Vagina (tissue), 2 donors: ENCODE measurements around the gene CDH4.

Experiments used
- POLR2AphosphoS5 ChIP-seq, 2 donors: sonication (generic); formaldehyde crosslinking; IDR thresholded peaks; one replicate each; pipeline ENCODE4 v1.9.0; 2017; ENCODE audit warnings: antibody characterized with exemption in 2 of 2, mild to moderate bottlenecking in 2 of 2, low read depth in 1 of 2; ENCODE audit not compliant: insufficient read depth in 1 of 2
- TF ChIP-seq, protein P1 (sequence below), 3 experiments: fragments of 450-650 bp in 2 of 3; fragments of 200-600 bp in 1 of 3; sonication (generic) in 1 of 3; IDR thresholded peaks; one replicate each; pipeline ENCODE4 v1.5.1; 2017 to 2019; ENCODE audit warnings: antibody characterized with exemption in 3 of 3, mild to moderate bottlenecking in 2 of 3, moderate library complexity in 2 of 3

GRCh38 chr20:61702246-61702645 is 450.2 kb downstream of the CDH4 start:
- TF ChIP-seq POLR2AphosphoS5 (IDR thresholded peaks at IDR 0.05; ENCODE audit: insufficient read depth in 1 of 2, low read depth in 1 of 2): no peak
- TF ChIP-seq, protein P1, sequence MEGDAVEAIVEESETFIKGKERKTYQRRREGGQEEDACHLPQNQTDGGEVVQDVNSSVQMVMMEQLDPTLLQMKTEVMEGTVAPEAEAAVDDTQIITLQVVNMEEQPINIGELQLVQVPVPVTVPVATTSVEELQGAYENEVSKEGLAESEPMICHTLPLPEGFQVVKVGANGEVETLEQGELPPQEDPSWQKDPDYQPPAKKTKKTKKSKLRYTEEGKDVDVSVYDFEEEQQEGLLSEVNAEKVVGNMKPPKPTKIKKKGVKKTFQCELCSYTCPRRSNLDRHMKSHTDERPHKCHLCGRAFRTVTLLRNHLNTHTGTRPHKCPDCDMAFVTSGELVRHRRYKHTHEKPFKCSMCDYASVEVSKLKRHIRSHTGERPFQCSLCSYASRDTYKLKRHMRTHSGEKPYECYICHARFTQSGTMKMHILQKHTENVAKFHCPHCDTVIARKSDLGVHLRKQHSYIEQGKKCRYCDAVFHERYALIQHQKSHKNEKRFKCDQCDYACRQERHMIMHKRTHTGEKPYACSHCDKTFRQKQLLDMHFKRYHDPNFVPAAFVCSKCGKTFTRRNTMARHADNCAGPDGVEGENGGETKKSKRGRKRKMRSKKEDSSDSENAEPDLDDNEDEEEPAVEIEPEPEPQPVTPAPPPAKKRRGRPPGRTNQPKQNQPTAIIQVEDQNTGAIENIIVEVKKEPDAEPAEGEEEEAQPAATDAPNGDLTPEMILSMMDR (IDR thresholded peaks at IDR 0.05): no peak
